ENCODE results near the gene COL4A2.

DNA sequence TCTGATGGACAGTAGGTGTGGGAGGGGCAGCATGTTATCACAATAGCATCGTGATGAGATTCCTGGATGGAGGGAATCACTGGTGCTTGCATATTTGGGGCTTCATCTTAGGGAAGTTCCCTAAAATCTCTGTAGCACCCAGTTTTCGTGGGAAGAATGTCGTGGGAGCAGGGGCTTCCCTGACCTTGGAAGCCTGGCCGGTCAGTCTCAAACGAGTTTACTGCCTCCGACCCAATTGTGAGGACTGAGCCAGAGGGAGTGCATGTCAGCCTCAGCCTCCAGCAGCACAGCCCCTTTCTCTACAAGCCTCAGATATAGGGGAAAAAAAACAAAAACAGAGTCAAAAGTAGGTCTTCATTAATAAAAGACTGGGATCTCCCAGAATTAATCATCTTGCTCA, 32.2 kb downstream of the COL4A2 start:
- TF ChIP-seq, protein P1, sequence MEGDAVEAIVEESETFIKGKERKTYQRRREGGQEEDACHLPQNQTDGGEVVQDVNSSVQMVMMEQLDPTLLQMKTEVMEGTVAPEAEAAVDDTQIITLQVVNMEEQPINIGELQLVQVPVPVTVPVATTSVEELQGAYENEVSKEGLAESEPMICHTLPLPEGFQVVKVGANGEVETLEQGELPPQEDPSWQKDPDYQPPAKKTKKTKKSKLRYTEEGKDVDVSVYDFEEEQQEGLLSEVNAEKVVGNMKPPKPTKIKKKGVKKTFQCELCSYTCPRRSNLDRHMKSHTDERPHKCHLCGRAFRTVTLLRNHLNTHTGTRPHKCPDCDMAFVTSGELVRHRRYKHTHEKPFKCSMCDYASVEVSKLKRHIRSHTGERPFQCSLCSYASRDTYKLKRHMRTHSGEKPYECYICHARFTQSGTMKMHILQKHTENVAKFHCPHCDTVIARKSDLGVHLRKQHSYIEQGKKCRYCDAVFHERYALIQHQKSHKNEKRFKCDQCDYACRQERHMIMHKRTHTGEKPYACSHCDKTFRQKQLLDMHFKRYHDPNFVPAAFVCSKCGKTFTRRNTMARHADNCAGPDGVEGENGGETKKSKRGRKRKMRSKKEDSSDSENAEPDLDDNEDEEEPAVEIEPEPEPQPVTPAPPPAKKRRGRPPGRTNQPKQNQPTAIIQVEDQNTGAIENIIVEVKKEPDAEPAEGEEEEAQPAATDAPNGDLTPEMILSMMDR (IDR thresholded peaks at IDR 0.05), result no peak
- TF ChIP-seq EZH2 (IDR thresholded peaks at IDR 0.05; ENCODE audit: borderline replicate concordance, insufficient read depth, low read depth, low read length, poor library complexity, severe bottlenecking), result no peak

Measured in B cell (primary cell).